Stimulated activated CD4-positive, alpha-beta T cell treated with anti-CD3 and anti-CD28 coated beads, Interleukin-12 subunit alpha, Interleukin-12 subunit beta, amount 100 ng/mL, for 48 hours (primary cell): ENCODE measurements around the gene PRAC1.
"Not testable (repeated sequence)": the region's sequence is repeated elsewhere in the genome, so short reads cannot be mapped to it uniquely, and the experiment has no call there.

ENCODE experiments used
- DNase-seq, 3 donors: peaks; one replicate each; pipeline ENCODE4 v3.0.0-alpha.2; 2020; ENCODE audit warnings: low read depth in 2 of 3, low spot score in 1 of 3

Gene PRAC1

GRCh38 chr17:48727415-48728175 is 5.3 kb upstream of the PRAC1 start:
- no peak for DNase-seq

- no peak for DNase-seq
These were observed 4.6 kb upstream of the PRAC1 start for GRCh38 chr17:48726916-48727286.

- DNase-seq: no peak
These were observed 4.0 kb upstream of the PRAC1 start for GRCh38 chr17:48726114-48726915.

- no peak for DNase-seq
These were observed 3.2 kb upstream of the PRAC1 start for GRCh38 chr17:48725288-48726064.

DNA sequence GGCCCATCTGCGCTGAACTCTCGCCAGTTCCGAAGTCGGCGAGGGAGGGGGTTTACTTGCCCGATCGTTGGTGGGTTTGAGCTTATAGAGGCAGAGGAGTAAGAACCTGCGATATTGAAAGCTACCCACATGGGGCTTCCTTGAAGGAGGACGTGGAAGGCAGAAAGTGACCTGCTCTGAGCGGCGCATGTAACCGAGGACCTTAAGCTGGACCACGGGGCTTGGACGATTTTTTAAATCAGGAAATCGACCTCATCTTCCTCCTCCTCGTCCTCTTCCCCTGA is 2.6 kb upstream of the PRAC1 start:
- DNase-seq: no peak

DNA sequence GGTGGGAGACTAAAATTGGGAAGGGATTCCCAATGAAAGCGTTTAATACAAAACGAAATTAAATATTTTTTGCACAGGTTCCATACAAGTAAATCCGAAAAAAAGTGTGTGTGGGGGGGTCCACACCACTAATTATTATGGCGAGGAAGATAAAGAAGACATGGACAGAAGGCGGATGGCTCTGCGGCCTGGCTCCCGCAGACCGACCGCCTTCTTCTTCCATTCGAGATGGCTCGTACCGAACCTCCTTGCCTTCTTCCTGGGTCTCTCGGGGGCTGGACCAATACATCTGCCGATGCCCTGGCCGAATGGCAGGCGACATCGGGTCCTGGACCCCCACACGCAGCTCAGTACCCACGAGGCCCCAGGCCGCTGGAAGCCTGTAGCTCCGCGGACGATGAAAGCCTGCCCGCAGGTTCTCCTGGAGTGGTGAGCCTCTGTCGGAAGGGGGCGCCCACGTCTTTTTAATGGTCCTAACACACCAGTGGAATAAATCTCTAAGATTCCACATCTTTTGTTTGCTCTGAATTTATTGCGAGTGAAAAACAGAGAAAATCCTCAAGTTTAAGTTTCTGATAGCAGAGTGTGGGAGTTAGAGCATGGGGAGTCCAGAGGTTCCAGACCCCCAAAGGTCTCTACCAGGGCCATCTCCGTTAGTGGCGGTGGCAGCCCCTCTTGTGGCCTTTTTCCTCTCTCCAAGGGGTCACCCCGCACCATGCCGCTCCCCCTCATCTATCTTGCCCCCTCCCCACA is 2.1 kb upstream of the PRAC1 start:
- peak; percentile 64 to 79 (median 75) for DNase-seq

DNA sequence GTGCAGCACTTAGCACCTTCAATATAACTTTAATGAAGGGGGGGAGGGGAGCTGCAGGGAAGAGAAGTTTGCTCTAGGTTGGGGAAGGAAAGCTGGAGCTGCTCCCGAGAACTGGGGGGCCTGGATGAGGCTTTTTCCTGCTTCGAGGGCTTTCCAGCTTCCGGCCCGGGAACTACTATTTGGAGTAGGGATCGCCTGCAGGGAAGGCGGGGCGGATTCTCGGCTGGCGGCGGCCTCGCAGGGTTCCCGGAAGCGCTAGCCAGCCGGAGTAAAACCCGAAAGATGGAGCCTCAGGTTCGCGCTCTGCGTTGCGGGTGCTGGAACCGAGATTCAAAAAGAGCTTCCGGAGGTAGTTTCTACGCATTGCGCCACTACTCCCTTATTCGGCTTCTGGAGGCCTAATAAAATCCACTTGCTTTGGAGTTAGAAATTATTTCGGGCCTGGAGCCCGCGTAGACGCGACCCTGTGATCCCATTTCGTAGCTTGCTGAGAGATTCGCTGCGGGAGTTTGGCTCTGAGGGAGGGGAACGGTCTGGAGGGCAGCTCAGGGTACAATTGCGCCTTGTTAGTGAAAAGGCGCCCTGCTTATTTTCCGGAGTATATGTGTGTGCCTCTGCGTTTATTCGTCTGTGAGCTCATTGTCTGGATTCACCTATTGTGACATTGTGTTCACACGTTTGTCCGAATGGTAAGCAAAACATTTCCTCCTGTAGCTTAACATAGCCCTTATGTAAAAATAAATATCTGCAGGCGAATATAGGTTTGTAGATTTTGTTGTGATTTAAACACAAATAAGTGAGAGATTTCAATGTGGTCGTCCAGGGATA is 1.3 kb upstream of the PRAC1 start:
- DNase-seq: no peak

- no peak for DNase-seq
These were observed 651 bp upstream of the PRAC1 start, which contains the start of gene PRAC2 for GRCh38 chr17:48722915-48723422. PRAC2 (plus strand) TSS chr17:48723185; CDS start chr17:48724411, 1,226 bp downstream.

DNA sequence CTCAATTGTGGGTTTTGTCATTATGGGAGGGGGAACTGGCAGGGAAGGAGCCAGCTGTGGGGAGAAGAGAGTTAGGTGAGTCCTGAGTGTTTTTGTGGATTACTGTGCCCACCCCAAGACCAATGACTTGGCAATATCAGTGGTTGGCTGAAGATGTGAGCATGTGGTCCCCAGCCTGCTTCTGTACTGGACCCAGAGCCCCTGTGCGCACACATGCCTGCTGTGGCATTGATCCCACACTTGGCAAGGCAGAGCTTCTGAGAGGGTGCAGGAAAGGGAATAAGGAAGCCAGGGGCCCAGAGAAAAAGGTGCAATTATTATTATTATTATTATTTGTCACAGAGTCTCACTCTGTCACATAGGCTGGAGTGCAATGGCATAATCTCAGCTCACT is 1.3 kb downstream of the PRAC1 start:
- DNase-seq: no peak

DNA sequence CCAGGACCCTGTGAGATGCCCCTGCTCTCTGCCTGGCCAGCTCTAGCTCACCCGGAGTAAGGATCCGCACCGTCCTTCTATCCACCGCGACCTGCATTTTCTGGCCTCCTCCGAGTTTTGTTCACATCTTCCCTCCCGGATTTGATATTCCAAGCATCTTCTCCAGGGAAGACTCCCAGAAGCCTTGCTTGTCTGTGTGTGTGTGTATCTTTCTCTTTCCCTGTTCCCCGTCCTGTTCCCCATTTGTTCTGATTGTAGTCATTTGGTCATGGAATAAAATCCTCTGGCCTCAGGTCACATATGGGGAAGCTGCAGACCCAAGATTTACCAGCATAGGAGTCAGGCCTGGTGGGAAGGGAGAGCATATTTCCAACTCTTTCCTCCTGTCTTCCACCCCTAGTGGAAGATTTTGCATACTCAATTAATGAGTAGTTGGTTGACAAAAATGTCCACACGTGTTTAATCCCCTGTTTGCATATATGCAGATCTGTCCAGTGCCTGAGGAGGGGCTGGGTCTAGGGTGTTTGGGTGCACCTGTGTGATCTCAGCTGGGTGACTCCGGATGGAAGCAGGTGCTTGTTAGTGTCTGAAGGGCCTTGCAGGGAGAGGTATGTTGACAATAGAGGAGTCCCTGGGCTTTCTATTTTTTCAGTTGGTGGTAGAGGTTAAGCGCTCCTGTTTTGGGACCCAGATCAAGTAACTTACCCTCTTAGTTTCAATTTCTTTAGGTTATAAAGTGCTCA is 1.9 kb downstream of the PRAC1 start:
- DNase-seq: no peak

GRCh38 chr17:48719642-48720265 is 2.6 kb downstream of the PRAC1 start:
- DNase-seq: no peak

DNA sequence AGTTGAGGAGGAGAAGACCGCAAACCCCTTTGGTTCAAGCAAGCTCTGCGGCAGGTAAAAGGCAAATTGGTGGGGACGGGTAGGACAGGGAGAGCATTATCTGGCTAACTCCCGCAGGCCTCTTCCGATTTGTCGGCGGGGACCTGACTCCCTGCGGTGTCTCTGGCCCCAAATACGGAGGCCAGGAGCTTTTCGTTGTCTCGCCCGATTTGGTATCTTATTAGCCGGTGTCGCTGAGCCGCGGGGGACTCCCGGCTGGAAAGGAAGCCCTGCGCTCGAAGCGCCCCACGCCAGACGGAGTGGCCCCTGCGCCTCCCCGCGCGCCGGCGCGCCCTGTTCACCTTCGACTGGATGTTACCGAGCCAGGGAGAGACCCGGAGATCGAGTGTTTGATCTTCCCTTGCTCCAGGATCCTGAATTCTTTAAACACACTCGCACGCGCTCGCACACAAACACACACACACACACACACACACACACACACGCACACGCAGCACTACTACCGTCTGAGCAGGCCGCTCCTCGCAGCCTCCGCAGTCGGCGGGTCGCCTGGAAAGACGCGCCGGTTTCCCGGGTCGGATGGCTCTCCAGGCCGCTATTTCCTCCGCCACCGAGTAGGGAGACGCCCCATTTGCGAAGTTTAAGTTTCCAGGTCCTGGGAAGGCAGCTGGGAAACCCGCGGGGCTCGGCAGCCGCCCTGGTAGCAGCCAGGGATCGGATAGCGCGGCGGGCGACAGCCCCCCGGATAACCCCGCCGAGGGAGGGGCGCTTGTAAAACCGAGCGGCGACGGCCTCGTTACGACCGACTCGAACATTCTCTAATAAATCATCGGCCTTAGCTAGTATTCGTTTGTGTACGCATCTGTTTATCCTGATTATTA is 3.3 kb downstream of the PRAC1 start:
- no peak for DNase-seq

DNA sequence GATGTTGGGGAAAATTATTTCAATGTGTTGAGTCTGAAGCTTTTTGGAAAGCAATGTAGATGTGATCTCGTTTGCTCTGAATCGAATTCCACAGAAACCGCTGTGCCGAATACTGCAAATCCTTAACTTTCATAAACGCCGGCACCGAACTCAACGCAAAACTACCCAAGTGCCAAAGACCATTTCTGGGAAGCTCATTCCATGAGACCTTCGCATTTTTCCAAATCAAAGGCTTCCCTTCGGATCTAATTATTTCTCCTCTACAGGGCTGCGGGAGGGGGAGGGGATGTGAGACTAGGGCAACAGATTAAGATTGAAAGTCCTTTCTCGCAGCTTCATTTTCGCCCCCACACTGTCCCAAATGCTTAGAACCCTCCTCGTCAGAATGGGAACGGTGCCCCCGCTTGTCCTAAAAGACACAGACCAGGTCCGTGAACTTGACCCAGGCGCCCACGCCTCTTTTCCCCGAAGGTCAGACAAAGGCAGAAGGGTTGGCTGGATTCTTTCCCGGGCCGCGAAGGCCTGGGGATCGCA is 4.0 kb downstream of the PRAC1 start:
- DNase-seq: no peak

- no peak for DNase-seq
These were observed 4.7 kb downstream of the PRAC1 start for GRCh38 chr17:48717367-48718226.

DNA sequence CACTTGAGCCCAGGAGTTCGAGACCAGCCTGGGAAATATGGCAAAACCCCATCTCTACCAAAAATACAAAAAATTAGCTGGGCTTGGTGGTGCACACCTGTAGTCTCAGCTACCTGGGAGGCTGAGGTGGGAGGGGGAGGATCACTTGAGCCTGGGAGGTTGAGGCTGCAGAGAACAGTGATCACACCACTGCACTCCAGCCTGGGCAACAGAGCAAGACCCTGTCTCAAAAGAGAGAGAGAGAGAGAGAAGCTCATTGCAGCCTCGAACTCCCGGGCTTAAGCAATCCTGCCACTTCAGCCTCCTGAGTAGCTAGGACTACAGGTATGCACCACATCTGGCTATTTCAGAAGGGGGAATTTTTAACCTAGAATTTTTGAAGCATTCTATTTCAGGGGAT is 5.8 kb downstream of the PRAC1 start:
- DNase-seq: not testable (repeated sequence)

DNA sequence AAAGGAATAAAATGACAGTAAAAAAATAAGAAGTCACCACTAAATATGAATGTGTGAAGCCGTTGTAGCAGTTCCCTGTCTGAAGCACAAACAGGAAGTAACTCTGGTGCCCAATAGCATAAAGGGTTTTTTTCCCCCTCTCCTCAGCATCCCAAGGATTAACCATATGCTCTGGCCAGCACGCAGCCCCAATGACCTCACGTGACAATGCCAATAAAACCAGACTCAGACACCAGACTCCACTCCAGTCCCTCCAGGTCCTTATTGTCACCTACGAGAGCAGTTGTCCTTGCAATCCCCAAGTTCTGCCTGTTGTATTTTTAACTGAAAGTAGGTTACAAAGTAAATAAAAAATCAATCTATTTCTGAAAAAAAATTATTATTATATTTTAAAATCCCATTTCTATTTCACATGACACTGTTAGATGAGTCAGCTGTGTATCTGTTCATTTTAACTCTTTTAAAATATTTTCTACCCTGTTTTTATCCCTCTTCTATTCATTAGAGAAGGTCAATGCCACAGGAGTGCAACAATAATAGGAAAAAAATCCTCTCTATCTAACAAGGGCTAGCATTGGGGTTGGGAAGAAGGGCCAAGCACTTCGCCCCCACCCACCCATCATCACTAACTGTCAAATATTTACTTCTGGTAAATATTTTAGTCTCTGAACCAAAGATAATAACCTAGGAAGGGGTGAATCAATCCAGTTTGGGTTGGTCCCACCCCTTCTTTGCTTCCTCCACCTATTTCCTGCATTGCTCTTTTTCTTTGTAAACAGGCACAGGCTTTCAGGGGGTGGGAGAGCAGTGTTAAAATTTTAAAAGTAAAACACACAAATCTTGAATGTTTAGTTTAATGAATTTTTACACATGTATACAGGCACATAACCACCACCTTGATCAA is 6.6 kb downstream of the PRAC1 start:
- DNase-seq: no peak
